Upper lobe of left lung (tissue), 4 donors: Measurements from ENCODE around the gene SMCHD1.

Experiments
- CTCF ChIP-seq, 6 experiments: fragments of 450-650 bp in 4 of 6; fragments of 200-600 bp in 2 of 6; sonication (generic) in 2 of 6; IDR thresholded peaks; one replicate each; pipeline ENCODE4 v1.5.1; 2016 to 2019; ENCODE audit warnings: antibody characterized with exemption in 6 of 6
- EP300 ChIP-seq, 4 donors: sonication (generic); formaldehyde crosslinking; IDR thresholded peaks; one replicate each; pipeline ENCODE4 v1.5.1; 2017; ENCODE audit warnings: antibody characterized with exemption in 4 of 4, control low read depth in 2 of 4
- POLR2A ChIP-seq, 4 donors: fragments of 450-650 bp; IDR thresholded peaks; one replicate each; pipeline ENCODE4 v1.5.1; 2016 to 2017; ENCODE audit warnings: antibody characterized with exemption in 4 of 4, mild to moderate bottlenecking in 2 of 4
- POLR2AphosphoS5 ChIP-seq, 2 donors: sonication (generic); formaldehyde crosslinking; IDR thresholded peaks; one replicate each; pipeline ENCODE4 v1.5.1; 2017; ENCODE audit warnings: antibody characterized with exemption in 2 of 2

DNA sequence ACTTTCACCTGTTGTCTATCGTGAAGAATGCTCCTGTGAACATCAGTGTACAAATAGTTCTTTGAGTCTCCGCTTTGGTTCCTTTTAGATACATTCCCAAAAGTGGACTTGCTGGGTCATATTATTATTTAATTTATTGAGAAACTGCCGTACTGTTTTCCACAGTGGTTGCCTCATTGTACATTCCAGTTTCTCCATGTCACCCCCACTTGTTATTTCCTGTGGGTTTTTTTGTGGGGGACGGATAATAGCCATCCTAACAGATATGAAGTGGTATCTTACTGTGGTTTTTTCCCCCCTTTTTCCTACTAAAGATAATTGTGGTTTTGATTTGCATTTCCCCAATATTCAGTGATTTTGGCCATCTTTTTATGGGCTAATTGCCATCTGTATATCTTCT is 53.8 kb downstream of the SMCHD1 start:
- TF ChIP-seq CTCF (IDR thresholded peaks at IDR 0.05) (no peak), EP300 (IDR thresholded peaks at IDR 0.05) (no peak), POLR2A (IDR thresholded peaks at IDR 0.05) (no peak), POLR2AphosphoS5 (IDR thresholded peaks at IDR 0.05) (no peak)
